Stimulated activated memory B cell treated with anti-CD40 and anti-IgM and Interleukin-4, amounts not matched to agents 10 μg/mL and 1 μg/mL and 100 μg/mL, for 72 hours (primary cell): Measurements from ENCODE around the gene ZBTB26.
A peak's percentile ranks its signal among the peaks of the same experiment; 100 is the strongest.

Experiments
- ATAC-seq: fragments of 150-1000 bp; cut with Tn5 transposase; 2 replicates; pipeline ENCODE4 v1.10.0; 2021
- H3K27ac Mint-ChIP-seq: one replicate; pipeline ENCODE4 v1.8.0; 2022; ENCODE audit warnings: mild to moderate bottlenecking, mixed read lengths
- H3K27me3 Mint-ChIP-seq: one replicate; pipeline ENCODE4 v1.8.0; 2022; ENCODE audit warnings: mixed read lengths
- H3K36me3 Mint-ChIP-seq: one replicate; pipeline ENCODE4 v1.8.0; 2022; ENCODE audit warnings: mixed read lengths
- H3K4me1 Mint-ChIP-seq: one replicate; pipeline ENCODE4 v1.8.0; 2022; ENCODE audit warnings: mixed read lengths
- H3K4me3 Mint-ChIP-seq: one replicate; pipeline ENCODE4 v1.8.0; 2022; ENCODE audit warnings: mild to moderate bottlenecking, moderate library complexity, mixed read lengths
- H3K9me3 Mint-ChIP-seq: one replicate; pipeline ENCODE4 v1.8.0; 2022; ENCODE audit warnings: mixed read lengths

ZBTB26 gene

GRCh38 chr9:122931226-122932121 lies at the start of gene ZBTB26:
TSS of gene ZBTB26 (minus strand) at chr9:122931512. CDS start at chr9:122919934, 11,578 bp downstream.
- no peaks in the 10 kb centered on the region for H3K9me3 Mint-ChIP-seq
- H3K27ac Mint-ChIP-seq: no peak within 1 kb of the TSS
- ATAC-seq: peak; percentile 99
- H3K4me3 Mint-ChIP-seq: no peak within 1 kb of the TSS
- peaks cover 14% of the 10 kb centered on the region for H3K4me1 Mint-ChIP-seq
- no peaks in the 10 kb centered on the region for H3K27me3 Mint-ChIP-seq
- peaks cover 6% of the 10 kb centered on the region for H3K36me3 Mint-ChIP-seq

- no peaks in the 10 kb centered on the region for H3K27me3 Mint-ChIP-seq
- H3K27ac Mint-ChIP-seq: no peak overlapping the region
- no peak overlapping the region for H3K4me3 Mint-ChIP-seq
- peaks cover 36% of the 10 kb centered on the region for H3K36me3 Mint-ChIP-seq
- no peak for ATAC-seq
- H3K4me1 Mint-ChIP-seq: peaks cover 6% of the 10 kb centered on the region
- H3K9me3 Mint-ChIP-seq: no peaks in the 10 kb centered on the region
Observed at GRCh38 chr9:122978601-122979000, 47.3 kb upstream of the ZBTB26 start.

- no peak for ATAC-seq
- H3K4me3 Mint-ChIP-seq: no peak overlapping the region
Observed at GRCh38 chr9:122975196-122975595, 43.9 kb upstream of the ZBTB26 start.

GRCh38 chr9:122961139-122961538 lies 29.8 kb upstream of the ZBTB26 start:
- H3K4me3 Mint-ChIP-seq: no peak overlapping the region
- peaks cover 3% of the 10 kb centered on the region for H3K4me1 Mint-ChIP-seq
- no peak overlapping the region for H3K27ac Mint-ChIP-seq
- H3K27me3 Mint-ChIP-seq: no peaks in the 10 kb centered on the region
- no peak for ATAC-seq
- peaks cover 45% of the 10 kb centered on the region for H3K36me3 Mint-ChIP-seq
- peaks cover 3% of the 10 kb centered on the region for H3K9me3 Mint-ChIP-seq

More at GRCh38 chr9:122975196-122975595, 43.9 kb upstream of the ZBTB26 start:
- Mint-ChIP-seq H3K4me1 (peaks cover 3% of the 10 kb centered on the region), H3K27me3 (no peaks in the 10 kb centered on the region), H3K9me3 (no peaks in the 10 kb centered on the region), H3K27ac (no peak overlapping the region), H3K36me3 (peaks cover 49% of the 10 kb centered on the region)

- H3K4me3 Mint-ChIP-seq: no peak overlapping the region
- H3K4me1 Mint-ChIP-seq: peaks cover 34% of the 10 kb centered on the region
- H3K27ac Mint-ChIP-seq: peak overlapping the region; percentile 25
- H3K27me3 Mint-ChIP-seq: no peaks in the 10 kb centered on the region
- H3K36me3 Mint-ChIP-seq: peaks cover 27% of the 10 kb centered on the region
- ATAC-seq: no peak
- H3K9me3 Mint-ChIP-seq: peaks cover 3% of the 10 kb centered on the region
Observed at GRCh38 chr9:122955961-122956360, 24.6 kb upstream of the ZBTB26 start.

- Mint-ChIP-seq H3K27me3 (no peaks in the 10 kb centered on the region), H3K27ac (no peak overlapping the region), H3K9me3 (no peaks in the 10 kb centered on the region), H3K4me3 (no peak overlapping the region), H3K4me1 (peaks cover 47% of the 10 kb centered on the region), H3K36me3 (peaks cover 12% of the 10 kb centered on the region)
- ATAC-seq: no peak
Observed at GRCh38 chr9:122954253-122954691, 23.0 kb upstream of the ZBTB26 start.

- Mint-ChIP-seq H3K27me3 (no peaks in the 10 kb centered on the region), H3K4me1 (peaks cover 60% of the 10 kb centered on the region), H3K9me3 (no peaks in the 10 kb centered on the region), H3K36me3 (peaks cover 11% of the 10 kb centered on the region), H3K27ac (no peak overlapping the region), H3K4me3 (no peak overlapping the region)
- no peak for ATAC-seq
Observed at GRCh38 chr9:122951056-122951455, 19.7 kb upstream of the ZBTB26 start.

GRCh38 chr9:122950263-122950662 lies 19.0 kb upstream of the ZBTB26 start:
- Mint-ChIP-seq H3K4me3 (no peak overlapping the region), H3K4me1 (peaks cover 57% of the 10 kb centered on the region), H3K27ac (no peak overlapping the region), H3K9me3 (no peaks in the 10 kb centered on the region), H3K27me3 (no peaks in the 10 kb centered on the region), H3K36me3 (peaks cover 11% of the 10 kb centered on the region)
- ATAC-seq: no peak

- H3K27me3 Mint-ChIP-seq: no peaks in the 10 kb centered on the region
- H3K4me3 Mint-ChIP-seq: no peak overlapping the region
- H3K27ac Mint-ChIP-seq: no peak overlapping the region
- no peaks in the 10 kb centered on the region for H3K9me3 Mint-ChIP-seq
- peaks cover 54% of the 10 kb centered on the region for H3K4me1 Mint-ChIP-seq
- H3K36me3 Mint-ChIP-seq: peaks cover 11% of the 10 kb centered on the region
- ATAC-seq: no peak
Observed at GRCh38 chr9:122949696-122950095, 18.4 kb upstream of the ZBTB26 start.

- no peak overlapping the region for H3K27ac Mint-ChIP-seq
- no peak for ATAC-seq
- H3K9me3 Mint-ChIP-seq: no peaks in the 10 kb centered on the region
- H3K4me3 Mint-ChIP-seq: no peak overlapping the region
- peaks cover 17% of the 10 kb centered on the region for H3K36me3 Mint-ChIP-seq
- peaks cover 43% of the 10 kb centered on the region for H3K4me1 Mint-ChIP-seq
- no peaks in the 10 kb centered on the region for H3K27me3 Mint-ChIP-seq
Observed at GRCh38 chr9:122948313-122948712, 17.0 kb upstream of the ZBTB26 start.

GRCh38 chr9:122946461-122947005 lies 15.2 kb upstream of the ZBTB26 start:
- Mint-ChIP-seq H3K36me3 (peaks cover 17% of the 10 kb centered on the region), H3K27me3 (no peaks in the 10 kb centered on the region), H3K4me3 (no peak overlapping the region), H3K4me1 (peaks cover 49% of the 10 kb centered on the region), H3K9me3 (no peaks in the 10 kb centered on the region), H3K27ac (no peak overlapping the region)
- no peak for ATAC-seq

GRCh38 chr9:122944960-122945888 lies 13.9 kb upstream of the ZBTB26 start:
- Mint-ChIP-seq H3K9me3 (no peaks in the 10 kb centered on the region), H3K4me1 (peaks cover 48% of the 10 kb centered on the region), H3K27ac (no peak overlapping the region), H3K27me3 (no peaks in the 10 kb centered on the region), H3K36me3 (peaks cover 17% of the 10 kb centered on the region), H3K4me3 (no peak overlapping the region)
- no peak for ATAC-seq

GRCh38 chr9:122941582-122942234 lies 10.4 kb upstream of the ZBTB26 start:
- peak overlapping the region; percentile 71 for H3K27ac Mint-ChIP-seq
- H3K36me3 Mint-ChIP-seq: peaks cover 25% of the 10 kb centered on the region
- peaks cover 31% of the 10 kb centered on the region for H3K4me1 Mint-ChIP-seq
- no peaks in the 10 kb centered on the region for H3K9me3 Mint-ChIP-seq
- no peak for ATAC-seq
- H3K4me3 Mint-ChIP-seq: peak overlapping the region; percentile 94
- H3K27me3 Mint-ChIP-seq: no peaks in the 10 kb centered on the region

GRCh38 chr9:122940749-122941581 lies 9.7 kb upstream of the ZBTB26 start, which contains the start of gene RABGAP1:
TSS of gene RABGAP1 (plus strand) at chr9:122941020. CDS start at chr9:122957060, 16,040 bp downstream.
- H3K36me3 Mint-ChIP-seq: peaks cover 25% of the 10 kb centered on the region
- peak within 1 kb of the TSS; percentile 94 for H3K4me3 Mint-ChIP-seq
- H3K27me3 Mint-ChIP-seq: no peaks in the 10 kb centered on the region
- H3K27ac Mint-ChIP-seq: peak within 1 kb of the TSS; percentile 71
- peaks cover 31% of the 10 kb centered on the region for H3K4me1 Mint-ChIP-seq
- ATAC-seq: peak; percentile 100
- no peaks in the 10 kb centered on the region for H3K9me3 Mint-ChIP-seq
